AG10803 (cell line): ENCODE data around the gene RBM5.

Source experiments
- DNase-seq: peaks from one replicate; pipeline ENCODE4 v3.0.0; 2010; ENCODE audit warnings: low read depth
- H3K4me3 ChIP-seq: 2 replicates; pipeline ENCODE4 v1.5.1; 2011; ENCODE audit warnings: mild to moderate bottlenecking, low read length, control low read depth
- CTCF ChIP-seq: conservative IDR thresholded peaks from 2 replicates; pipeline ENCODE4 v1.5.1; 2011; ENCODE audit warnings: mild to moderate bottlenecking, low read length, control low read depth, inconsistent platforms

RBM5 gene

GRCh38 chr3:50102558-50102957 lies 13.8 kb downstream of the RBM5 start:
- H3K4me3 ChIP-seq: no peak overlapping the region
- TF ChIP-seq CTCF: no peak
- no peak for DNase-seq

- DNase-seq: no peak
- no peak for TF ChIP-seq CTCF
- H3K4me3 ChIP-seq: no peak overlapping the region
Observed at GRCh38 chr3:50111757-50112156, 23.0 kb downstream of the RBM5 start.

- DNase-seq: no peak
- H3K4me3 ChIP-seq: no peak overlapping the region
Observed at GRCh38 chr3:50112462-50112861, 23.7 kb downstream of the RBM5 start.

GRCh38 chr3:50117120-50117519 lies 28.4 kb downstream of the RBM5 start:
- no peak overlapping the region for H3K4me3 ChIP-seq
- DNase-seq: no peak
- TF ChIP-seq CTCF: no peak

More at GRCh38 chr3:50112462-50112861, 23.7 kb downstream of the RBM5 start:
- TF ChIP-seq CTCF: no peak

GRCh38 chr3:50118237-50118636 lies 29.5 kb downstream of the RBM5 start:
- TF ChIP-seq CTCF: no peak
- no peak overlapping the region for H3K4me3 ChIP-seq
- no peak for DNase-seq

- TF ChIP-seq CTCF: no peak
- H3K4me3 ChIP-seq: no peak overlapping the region
- DNase-seq: no peak
Observed at GRCh38 chr3:50119786-50120185, 31.1 kb downstream of the RBM5 start.

GRCh38 chr3:50120364-50121071 lies 31.8 kb downstream of the RBM5 start:
- no peak overlapping the region for H3K4me3 ChIP-seq
- DNase-seq: no peak
- TF ChIP-seq CTCF: no peak
